HepG2 (cell line): ENCODE measurements around the gene PANK2. TPM values are rescaled to one million over a fixed set of nuclear protein-coding genes. Genes with fewer than 3 reads are reported as not detected.

Experiments
- ATAC-seq: fragments of 200-7000 bp; cut with Tn5 transposase; 3 replicates; pipeline ENCODE4 v1.9.1; 2020; ENCODE audit warnings: mild to moderate bottlenecking, moderate library complexity
- BruUV-seq: library from RNA; stranded (reverse); fragments of 400-500 nt; replicated peaks from 2 replicates; lab custom pipeline; 2021; lab: Mats Ljungman, UMichigan
- CTCF ChIA-PET: fragments of 300-600 bp; formaldehyde crosslinking; extraction: SDS; loops from one replicate; lab custom pipeline; 2021; ENCODE audit warnings: low total read pairs, inconsistent platforms, low intra/inter-chr PET ratio; lab: Yijun Ruan, JAX
- POLR2A ChIA-PET: fragments of 350-600 bp; sonication (Branson Sonifier 250); formaldehyde crosslinking; loops from one replicate; lab custom pipeline; 2020; ENCODE audit warnings: antibody characterized with exemption, inconsistent platforms; lab: Yijun Ruan, JAX
- DNase-seq: peaks from one replicate; pipeline ENCODE4 v3.0.0-alpha.2; 2015; ENCODE audit warnings: low spot score
- FAIRE-seq: peaks from 3 replicates; lab custom pipeline; 2011; peaks lifted over from hg19 to GRCh38; lab: Jason Lieb, UNC
- H2AFZ ChIP-seq: one replicate; pipeline ENCODE4 v1.6.1; 2011; ENCODE audit warnings: low read length, inconsistent platforms
- H3K27ac ChIP-seq: fragments of 300-600 bp; 3 replicates; pipeline ENCODE4 v1.8.0; 2011; ENCODE audit warnings: mixed run types, mild to moderate bottlenecking, mixed read lengths, low read length, inconsistent platforms; ENCODE audit not compliant: insufficient read depth; ENCODE audit errors: extremely low read length
- H3K27me3 ChIP-seq, 2 experiments: fragments of 200-600 bp in 1 of 2; 2 replicates in 1 of 2; 3 replicates in 1 of 2; pipeline versions ENCODE4 v1.6.0 to v1.8.0; 2011; ENCODE audit warnings: low read length in 2 of 2, mild to moderate bottlenecking in 2 of 2, moderate library complexity in 2 of 2, inconsistent platforms in 1 of 2; ENCODE audit not compliant: insufficient read depth in 2 of 2, control insufficient read depth in 1 of 2
- H3K36me3 ChIP-seq, 2 experiments: fragments of 200-600 bp in 1 of 2; replicated peaks in 1 of 2; 2 replicates in 1 of 2; 3 replicates in 1 of 2; pipeline versions ENCODE4 v1.5.1 to v1.8.0; 2011; ENCODE audit warnings: low read length in 2 of 2, inconsistent platforms in 1 of 2; ENCODE audit not compliant: insufficient read depth in 2 of 2, control insufficient read depth in 1 of 2
- H3K4me1 ChIP-seq: 2 replicates; pipeline ENCODE4 v1.5.1; 2012; ENCODE audit warnings: low read length, inconsistent platforms; ENCODE audit not compliant: insufficient read depth
- H3K4me2 ChIP-seq: 2 replicates; pipeline ENCODE4 v1.6.0; 2011; ENCODE audit warnings: low read depth, low read length, inconsistent platforms
- H3K4me3 ChIP-seq, 3 experiments: fragments of 200-600 bp in 1 of 3; sonication (generic), shearing (Covaris generic) in 1 of 3; replicated peaks in 1 of 3; 2 replicates each; pipeline ENCODE4 v1.5.1; 2011 to 2016; ENCODE audit warnings: low read length in 3 of 3, inconsistent platforms in 2 of 3, low read depth in 2 of 3, mild to moderate bottlenecking in 2 of 3, control low read depth in 1 of 3, mixed read lengths in 1 of 3; ENCODE audit not compliant: insufficient read depth in 1 of 3
- H3K79me2 ChIP-seq: one replicate; pipeline ENCODE4 v1.6.1; 2011; ENCODE audit warnings: low read length, inconsistent platforms; ENCODE audit not compliant: insufficient read depth
- H3K9ac ChIP-seq: 2 replicates; pipeline ENCODE4 v1.6.0; 2011; ENCODE audit warnings: mild to moderate bottlenecking, low read depth, low read length, inconsistent platforms; ENCODE audit not compliant: insufficient read depth
- H3K9me3 ChIP-seq: 2 replicates; pipeline ENCODE4 v1.5.1; 2012; ENCODE audit warnings: mild to moderate bottlenecking, low read length
- H4K20me1 ChIP-seq: 2 replicates; pipeline ENCODE4 v1.6.0; 2011; ENCODE audit warnings: inconsistent platforms, mild to moderate bottlenecking, low read length, moderate library complexity; ENCODE audit not compliant: insufficient read depth
- ATF5 ChIP-seq: sonication (generic); formaldehyde crosslinking; IDR thresholded peaks from 2 replicates; pipeline ENCODE4 v1.4.0; 2020; ENCODE audit warnings: mild to moderate bottlenecking, low read depth, missing genetic modification reagents
- EHMT2 ChIP-seq: fragments of 200-600 bp; sonication (generic); IDR thresholded peaks from 2 replicates; pipeline ENCODE4 v1.7.0; 2017; ENCODE audit warnings: antibody characterized with exemption, low read depth, low read length, borderline replicate concordance
- RCOR2 ChIP-seq: IDR thresholded peaks from 2 replicates; pipeline ENCODE4 v1.6.1; 2016; ENCODE audit warnings: missing biosample characterization, missing genetic modification reagents
- ZBTB46 ChIP-seq: sonication (generic); formaldehyde crosslinking; IDR thresholded peaks from 2 replicates; pipeline ENCODE4 v1.4.0; 2020; ENCODE audit warnings: mild to moderate bottlenecking, missing genetic modification reagents, borderline replicate concordance
- ZMYM4 ChIP-seq: sonication (generic); formaldehyde crosslinking; IDR thresholded peaks from 2 replicates; pipeline ENCODE4 v1.8.1; 2023; ENCODE audit warnings: mild to moderate bottlenecking, missing genetic modification reagents
- ZNF629 ChIP-seq: sonication (generic); formaldehyde crosslinking; conservative IDR thresholded peaks from 2 replicates; pipeline ENCODE4 v1.5.0; 2020; ENCODE audit warnings: missing genetic modification reagents
- WGBS: methylation state at CpG from one replicate; pipeline ENCODE4 v1.1.6; 2017; ENCODE audit warnings: low lambda C conversion rate; 5-methylcytosine and 5-hydroxymethylcytosine counted together
- in situ Hi-C: cut with HindIII; loops from 2 replicates; pipeline ENCODE4 v1.10.0; 2017; ENCODE audit warnings: low pct_unique_long_range_greater_than_20kb; ENCODE audit not compliant: extremely low pct_ligation_motif_present
- intact Hi-C: fragments of 100-400 bp; cut with micrococcal nuclease; formaldehyde crosslinking; loops from one replicate; pipeline ENCODE4 v1.10.0; 2022; ENCODE audit not compliant: unreplicated experiment
- polyA plus RNA-seq, 8 experiments: library from polyadenylated mRNA; depleted of rRNA in 3 of 8; stranded (reverse) in 7 of 8; unstranded in 1 of 8; fragments of >200 nt; fragmentation: Illumina TruSeq in 4 of 8; extraction: Trizol in 4 of 8; gene quantifications; 2 replicates each; pipeline versions ENCODE4 v1.2.1 to v1.2.3, GENCODE V29; 2011 to 2016; ENCODE audit warnings: low read depth in 4 of 8, missing spikeins in 1 of 8, mixed read lengths in 1 of 8; ENCODE audit not compliant: insufficient read depth in 1 of 8
- total RNA-seq, 5 experiments: library from RNA; depleted of rRNA; stranded (reverse); fragments of >200 nt; fragmentation: Illumina TruSeq; extraction: Trizol; gene quantifications; 2 replicates each; pipeline ENCODE4 v1.2.3, GENCODE V29; 2016; ENCODE audit warnings: low read depth in 1 of 5

The PANK2 gene
- total and polyA plus RNA-seq, 2 of the 13 experiments (the other 11 are each of a cell fraction or from before 2014, with no cell fraction given) = 39.2 to 123 TPM

- intact Hi-C loops = no loop called here
- TF ChIP-seq ZNF629 (peak; percentile 54; the same call in 1 of the 2 replicates), ZBTB46 (no peak), RCOR2 (CRISPR knock-in tag) (no peak), EHMT2 (no peak), ZMYM4 (CRISPR knock-in tag) (no peak), ATF5 (CRISPR knock-in tag) (no peak)
- peaks cover 11% of the 10 kb centered on the region for H3K4me1 ChIP-seq
- H3K4me2 ChIP-seq = no peak overlapping the region
- H2AFZ ChIP-seq = no peak overlapping the region
- H3K79me2 ChIP-seq = no peaks in the 10 kb centered on the region
- 79% methylated on average over 6 of the region's 6 CpGs for WGBS
- H3K27me3 ChIP-seq = no peaks in the 10 kb centered on the region
- ChIA-PET POLR2A (no interaction called here), CTCF (no interaction called here)
- no peaks in the 10 kb centered on the region; a peak in 2 of 5 replicates for H3K36me3 ChIP-seq
- no peak overlapping the region for H3K27ac ChIP-seq
- H3K9ac ChIP-seq = no peak overlapping the region
- no peak overlapping the region for H3K4me3 ChIP-seq
- BruUV-seq = no TSS peak
- DNase-seq (no peak), FAIRE-seq (no peak), ATAC-seq (no peak)
- in situ Hi-C loops = no loop called here
- H4K20me1 ChIP-seq = no peaks in the 10 kb centered on the region
- H3K9me3 ChIP-seq = no peaks in the 10 kb centered on the region
These were observed 46.2 kb downstream of the PANK2 start for GRCh38 chr20:3935295-3935955.
